Measurements from ENCODE around the gene AIF1L.

GRCh38 chr9:131094622-131095021, 1.7 kb upstream of the AIF1L start:
- TF ChIP-seq CTCF (IDR thresholded peaks at IDR 0.05) (no peak), ZFX (IDR thresholded peaks at IDR 0.05; ENCODE audit: borderline replicate concordance) (no peak)

Data from 22Rv1 (cell line).